Sigmoid colon (tissue), 7 donors: ENCODE measurements around the gene PLXNA4. TPM values are rescaled to one million over a fixed set of nuclear protein-coding genes. Genes with fewer than 3 reads are reported as not detected.
A peak's percentile ranks its signal among the peaks of the same experiment; 100 is the strongest.

Experiments
- DNase-seq: peaks from one replicate; pipeline ENCODE4 v3.0.0-alpha.2; 2019
- H3K27ac ChIP-seq, 4 donors: fragments of 200-600 bp; sonication (generic); one replicate each; pipeline ENCODE4 v1.5.1; 2016 to 2019; ENCODE audit warnings: mild to moderate bottlenecking in 1 of 4
- H3K27me3 ChIP-seq, 3 donors: fragments of 200-600 bp; sonication (generic); one replicate each; pipeline ENCODE4 v1.5.1; 2019; ENCODE audit warnings: mild to moderate bottlenecking in 1 of 3
- H3K36me3 ChIP-seq, 4 donors: fragments of 200-600 bp; sonication (generic); one replicate each; pipeline ENCODE4 v1.5.1; 2016 to 2019
- H3K4me1 ChIP-seq, 4 donors: fragments of 200-600 bp; sonication (generic); one replicate each; pipeline ENCODE4 v1.5.1; 2017 to 2019
- H3K4me3 ChIP-seq, 4 donors: fragments of 200-600 bp; sonication (generic); one replicate each; pipeline ENCODE4 v1.5.1; 2017 to 2019; ENCODE audit warnings: mild to moderate bottlenecking in 2 of 4, moderate library complexity in 1 of 4
- H3K9me3 ChIP-seq, 4 donors: fragments of 200-600 bp in 3 of 4; sonication (generic) in 3 of 4; one replicate each; pipeline versions ENCODE4 v1.5.1 to v1.6.1; 2013 to 2019
- CTCF ChIP-seq, 4 experiments: fragments of 450-650 bp in 3 of 4; fragments of 200-600 bp in 1 of 4; IDR thresholded peaks; one replicate each; pipeline ENCODE4 v1.5.1; 2016 to 2019; ENCODE audit warnings: antibody characterized with exemption in 4 of 4, mild to moderate bottlenecking in 3 of 4, moderate library complexity in 2 of 4
- EP300 ChIP-seq, 4 donors: sonication (generic); formaldehyde crosslinking; IDR thresholded peaks; one replicate each; pipeline ENCODE4 v1.6.1; 2017; ENCODE audit warnings: antibody characterized with exemption in 4 of 4
- POLR2A ChIP-seq, 2 donors: fragments of 450-650 bp; IDR thresholded peaks; one replicate each; pipeline ENCODE4 v1.6.1; 2016; ENCODE audit warnings: antibody characterized with exemption in 2 of 2, mild to moderate bottlenecking in 2 of 2, moderate library complexity in 2 of 2
- POLR2AphosphoS5 ChIP-seq, 4 donors: sonication (generic); formaldehyde crosslinking; IDR thresholded peaks; one replicate each; pipeline ENCODE4 v1.6.1; 2017; ENCODE audit warnings: antibody characterized with exemption in 4 of 4
- WGBS, 2 donors: extraction: QIAGEN DNeasy Blood & Tissue Kit; methylation state at CpG; one replicate each; pipeline ENCODE4 v1.1.7; 2013; 5-methylcytosine and 5-hydroxymethylcytosine counted together
- intact Hi-C: fragments of 100-400 bp; cut with DNase I; formaldehyde crosslinking; loops from one replicate; pipeline ENCODE4 v1.15.1; 2023
- polyA plus RNA-seq, 3 donors: library from polyadenylated mRNA; stranded (reverse); fragments of 200-250 nt; gene quantifications; one replicate each; pipeline ENCODE4 v1.2.3, GENCODE V29; 2013
- total RNA-seq, 4 donors: library from RNA; depleted of rRNA; stranded (reverse); fragments of >200 nt; gene quantifications; one replicate each; pipeline ENCODE4 v1.1.0, GENCODE V29; 2016
- donor health status: healthy with polysubstance abuse.
- donor health status: Bipolar disorder and iron deficiency.
- donor health status: healthy.

Gene PLXNA4
- total and polyA plus RNA-seq, 7 donors, result under 0.01 to 10.5 (median 3.7) TPM; not detected in 1

DNA sequence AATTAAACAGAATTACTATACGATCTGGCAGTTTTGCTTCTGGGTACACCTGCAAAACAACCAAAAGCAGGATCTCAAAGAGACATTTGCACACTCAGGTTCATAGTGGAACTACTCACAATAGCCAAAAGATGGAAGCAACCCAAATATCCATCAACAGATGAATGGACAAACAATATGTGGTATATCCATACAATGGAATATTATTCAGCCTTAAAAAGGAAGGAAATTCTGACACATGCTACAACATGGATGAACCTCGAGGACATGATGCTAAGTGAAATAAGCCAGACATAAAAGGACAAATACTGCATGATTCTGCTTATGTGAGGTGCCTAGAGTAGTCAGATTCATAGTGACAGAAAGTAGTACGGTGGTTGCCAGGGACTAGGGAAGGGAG, 330.7 kb downstream of the PLXNA4 start:
- Histone ChIP-seq H3K27ac (no peak overlapping the region), H3K4me3 (no peak overlapping the region), H3K27me3 (no peaks in the 10 kb centered on the region), H3K4me1 (peaks cover 0 to 37% (median 34%) of the 10 kb centered on the region in 4 donors), H3K9me3 (no peaks in the 10 kb centered on the region), H3K36me3 (no peaks in the 10 kb centered on the region)
- no peak for DNase-seq
- intact Hi-C loops, result no loop called here
- no peak for TF ChIP-seq POLR2A (IDR thresholded peaks at IDR 0.05)
- TF ChIP-seq EP300 (IDR thresholded peaks at IDR 0.05), result no peak
- no peak for TF ChIP-seq CTCF (IDR thresholded peaks at IDR 0.05)
- TF ChIP-seq POLR2AphosphoS5 (IDR thresholded peaks at IDR 0.05), result no peak
- WGBS, 2 donors, result 84 to 91% methylated on average over 3 of the region's 3 CpGs

DNA sequence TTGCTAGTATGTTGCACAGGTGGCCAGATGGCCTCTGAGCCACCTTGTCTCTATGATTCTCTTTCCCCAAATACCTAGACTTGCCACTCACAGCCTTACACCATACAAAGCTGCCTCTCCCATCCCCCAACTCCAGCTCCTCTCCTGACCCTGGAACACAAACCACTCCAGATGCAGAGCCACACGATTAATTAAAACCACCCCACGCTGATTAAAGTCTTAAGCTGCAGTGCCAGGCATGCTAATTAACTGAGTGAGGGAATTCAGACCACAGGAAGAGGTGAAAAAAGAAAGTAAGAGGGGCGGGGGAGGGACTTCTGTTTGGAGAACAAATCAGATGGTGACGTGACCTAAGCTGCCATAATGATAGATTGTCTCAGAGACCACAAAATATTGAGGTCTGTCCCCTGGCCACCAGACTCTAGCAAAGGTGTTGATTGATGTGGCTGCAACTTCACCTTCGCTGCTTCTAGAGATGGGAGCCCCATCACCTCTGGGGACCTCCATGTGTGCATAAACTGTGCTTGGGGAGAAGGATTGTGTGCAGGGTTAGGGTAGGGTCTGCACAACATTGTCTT, 331.3 kb downstream of the PLXNA4 start:
- H3K4me1 ChIP-seq, result peaks cover 0 to 32% (median 28%) of the 10 kb centered on the region in 4 donors
- WGBS, 2 donors, result 91 to 94% methylated on average over 5 of the region's 5 CpGs
- H3K9me3 ChIP-seq, result no peaks in the 10 kb centered on the region
- intact Hi-C loops, result no loop called here
- H3K36me3 ChIP-seq, result no peaks in the 10 kb centered on the region
- no peaks in the 10 kb centered on the region for H3K27me3 ChIP-seq
- no peak overlapping the region for H3K27ac ChIP-seq
- TF ChIP-seq POLR2A (IDR thresholded peaks at IDR 0.05) (no peak), CTCF (IDR thresholded peaks at IDR 0.05) (no peak), POLR2AphosphoS5 (IDR thresholded peaks at IDR 0.05) (no peak), EP300 (IDR thresholded peaks at IDR 0.05) (no peak)
- no peak overlapping the region for H3K4me3 ChIP-seq
- DNase-seq, result no peak

DNA sequence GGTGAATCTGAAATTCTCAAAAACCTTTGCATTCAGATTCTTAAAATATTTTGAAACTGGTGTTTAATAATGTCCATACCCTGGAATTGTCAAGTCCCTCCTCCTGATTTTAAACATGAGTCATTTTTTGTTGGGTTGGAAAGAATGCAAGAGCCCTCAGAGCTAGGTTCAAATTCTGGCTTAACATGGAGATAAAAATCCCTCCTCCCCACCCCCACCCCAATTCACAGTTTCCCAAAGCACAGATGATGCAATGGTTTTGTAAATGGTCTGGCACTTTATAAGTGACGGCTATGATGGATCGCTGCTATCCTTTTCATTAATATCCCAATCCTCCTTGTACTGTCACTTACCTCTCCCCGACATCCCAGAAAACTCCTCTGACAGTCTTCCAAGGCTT, 332.8 kb downstream of the PLXNA4 start:
- intact Hi-C loops, result no loop called here
- Histone ChIP-seq H3K4me1 (peaks cover 0 to 25% (median 19%) of the 10 kb centered on the region in 4 donors), H3K27ac (peak overlapping the region in 1 of 4 donors; percentile 63), H3K27me3 (no peaks in the 10 kb centered on the region), H3K36me3 (no peaks in the 10 kb centered on the region), H3K4me3 (no peak overlapping the region), H3K9me3 (no peaks in the 10 kb centered on the region)
- WGBS, 2 donors, result 93 to 95% methylated on average over 3 of the region's 3 CpGs
- no peak for TF ChIP-seq CTCF (IDR thresholded peaks at IDR 0.05)
- TF ChIP-seq POLR2AphosphoS5 (IDR thresholded peaks at IDR 0.05), result no peak
- no peak for TF ChIP-seq EP300 (IDR thresholded peaks at IDR 0.05)
- TF ChIP-seq POLR2A (IDR thresholded peaks at IDR 0.05), result no peak
- DNase-seq, result no peak

DNA sequence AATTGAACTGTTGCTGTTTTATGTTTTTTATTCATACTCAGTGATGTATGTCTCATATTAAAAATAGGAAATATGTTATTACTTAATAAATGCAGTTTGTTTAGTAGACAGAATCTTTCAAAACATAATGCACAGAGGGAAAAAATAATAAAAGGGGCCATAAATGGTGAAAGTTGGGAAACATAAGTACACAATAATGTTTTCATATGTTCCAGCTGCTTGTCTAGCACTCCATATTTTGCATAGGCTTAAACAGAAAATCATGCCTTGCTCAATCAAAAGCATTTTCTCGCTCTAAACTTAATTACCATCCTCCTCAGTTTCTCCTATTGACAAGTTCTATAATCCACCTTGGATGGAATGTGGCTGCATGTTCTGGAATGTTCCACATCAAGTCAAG, 333.2 kb downstream of the PLXNA4 start:
- WGBS, 2 donors, result 79 to 92% methylated on average over 1 of the region's 1 CpG
- intact Hi-C loops, result no loop called here
- TF ChIP-seq CTCF (IDR thresholded peaks at IDR 0.05) (no peak), POLR2AphosphoS5 (IDR thresholded peaks at IDR 0.05) (no peak), EP300 (IDR thresholded peaks at IDR 0.05) (no peak), POLR2A (IDR thresholded peaks at IDR 0.05) (no peak)
- Histone ChIP-seq H3K27me3 (no peaks in the 10 kb centered on the region), H3K4me1 (peaks cover 0 to 25% (median 19%) of the 10 kb centered on the region in 4 donors), H3K36me3 (no peaks in the 10 kb centered on the region), H3K9me3 (no peaks in the 10 kb centered on the region), H3K27ac (peak overlapping the region in 1 of 4 donors; percentile 63), H3K4me3 (no peak overlapping the region)
- DNase-seq, result no peak
